SU-DHL-6 (cell line): ENCODE measurements around the gene TUBB.

ENCODE experiments used
- H2AFZ ChIP-seq: fragments of 200-600 bp; sonication (generic); 2 replicates; pipeline ENCODE4 v1.6.1; 2014; ENCODE audit warnings: low read depth, mild to moderate bottlenecking, moderate library complexity, mixed read lengths, antibody characterized with exemption, low read length; ENCODE audit not compliant: severe bottlenecking
- H3F3A ChIP-seq: fragments of 200-600 bp; shearing (Covaris generic); 2 replicates; pipeline ENCODE4 v1.6.0; 2016; ENCODE audit warnings: antibody characterized with exemption, mild to moderate bottlenecking; ENCODE audit not compliant: insufficient read depth
- H3K27ac ChIP-seq: fragments of 200-600 bp; sonication (generic); 2 replicates; pipeline ENCODE4 v1.5.1; 2016; ENCODE audit warnings: low read depth, mild to moderate bottlenecking, low read length, moderate library complexity, mixed read lengths
- H3K27me3 ChIP-seq: fragments of 200-600 bp; sonication (generic), shearing (Covaris generic); 2 replicates; pipeline ENCODE4 v1.6.0; 2014; ENCODE audit warnings: mild to moderate bottlenecking, low read length
- H3K36me3 ChIP-seq: fragments of 200-600 bp; sonication (generic); 2 replicates; pipeline ENCODE4 v1.6.1; 2014; ENCODE audit warnings: mild to moderate bottlenecking, low read length, mixed read lengths
- H3K4me2 ChIP-seq: fragments of 300-600, 200-600 bp; shearing (Covaris generic), sonication (generic); 2 replicates; pipeline ENCODE4 v1.6.0; 2014; ENCODE audit warnings: low read length, low read depth, mild to moderate bottlenecking; ENCODE audit not compliant: poor library complexity, severe bottlenecking
- H3K4me3 ChIP-seq: fragments of 200-600 bp; sonication (generic); 2 replicates; pipeline ENCODE4 v1.5.1; 2014; ENCODE audit warnings: antibody characterized with exemption, low read length, mild to moderate bottlenecking, mixed read lengths; ENCODE audit not compliant: insufficient read depth, poor library complexity, severe bottlenecking
- H3K79me2 ChIP-seq: fragments of 200-600 bp; sonication (generic); 2 replicates; pipeline ENCODE4 v1.6.1; 2014; ENCODE audit warnings: mild to moderate bottlenecking, low read length, moderate library complexity; ENCODE audit not compliant: insufficient read depth
- H3K9ac ChIP-seq: fragments of 200-600 bp; sonication (generic); 2 replicates; pipeline ENCODE4 v1.7.0; 2014; ENCODE audit warnings: mild to moderate bottlenecking, low read length
- H3K9me2 ChIP-seq: fragments of 200-600 bp; sonication (generic); replicated peaks from 2 replicates; pipeline ENCODE4 v1.6.1; 2014; ENCODE audit warnings: low read length; ENCODE audit not compliant: insufficient read depth
- H3K9me3 ChIP-seq: fragments of 200-600 bp; sonication (generic); 2 replicates; pipeline ENCODE4 v1.6.1; 2014; ENCODE audit warnings: low read length, mixed read lengths; ENCODE audit not compliant: insufficient read depth
- H4K20me1 ChIP-seq: fragments of 200-600 bp; sonication (generic); 2 replicates; pipeline ENCODE4 v1.6.1; 2014; ENCODE audit warnings: low read depth, mild to moderate bottlenecking, antibody characterized with exemption, low read length, moderate library complexity, mixed read lengths
- CTCF ChIP-seq: fragments of 200-600 bp; sonication (generic); IDR thresholded peaks from one replicate; pipeline ENCODE4 v1.5.1; 2017; ENCODE audit warnings: antibody characterized with exemption, mild to moderate bottlenecking, low read length, moderate library complexity; ENCODE audit not compliant: insufficient read depth, poor library complexity, severe bottlenecking
- EZH2phosphoT487 ChIP-seq: fragments of 200-600 bp; sonication (generic), shearing (Covaris generic); conservative IDR thresholded peaks from 2 replicates; pipeline ENCODE4 v1.6.1; 2018; ENCODE audit warnings: mild to moderate bottlenecking, antibody characterized with exemption, low read length, moderate library complexity, mixed read lengths

TUBB gene

GRCh38 chr6:30768634-30769087 is 48.5 kb downstream of the TUBB start:
- Histone ChIP-seq H3K9ac (no peak overlapping the region), H2AFZ (no peak overlapping the region), H3K79me2 (no peaks in the 10 kb centered on the region), H3K36me3 (no peaks in the 10 kb centered on the region), H3K4me2 (no peak overlapping the region), H3F3A (no peaks in the 10 kb centered on the region), H3K9me3 (no peaks in the 10 kb centered on the region), H3K9me2 (no peaks in the 10 kb centered on the region), H3K27ac (no peak overlapping the region), H4K20me1 (no peaks in the 10 kb centered on the region), H3K27me3 (no peaks in the 10 kb centered on the region), H3K4me3 (no peak overlapping the region)
- TF ChIP-seq CTCF (no peak), EZH2phosphoT487 (no peak)

GRCh38 chr6:30769088-30769852 is 49.1 kb downstream of the TUBB start:
- H3K4me3 ChIP-seq = no peak overlapping the region
- no peaks in the 10 kb centered on the region for H3K27me3 ChIP-seq
- H3K9me2 ChIP-seq = no peaks in the 10 kb centered on the region
- H3K36me3 ChIP-seq = no peaks in the 10 kb centered on the region
- TF ChIP-seq CTCF (no peak), EZH2phosphoT487 (no peak)
- H3F3A ChIP-seq = no peaks in the 10 kb centered on the region
- H3K27ac ChIP-seq = no peak overlapping the region
- H2AFZ ChIP-seq = no peak overlapping the region
- H3K9ac ChIP-seq = no peak overlapping the region
- no peak overlapping the region for H3K4me2 ChIP-seq
- H3K79me2 ChIP-seq = no peaks in the 10 kb centered on the region
- H3K9me3 ChIP-seq = no peaks in the 10 kb centered on the region
- no peaks in the 10 kb centered on the region for H4K20me1 ChIP-seq

GRCh38 chr6:30769853-30770524 is 49.8 kb downstream of the TUBB start:
- TF ChIP-seq EZH2phosphoT487 = no peak
- TF ChIP-seq CTCF = no peak
- H3K27me3 ChIP-seq = no peaks in the 10 kb centered on the region
- H3K4me3 ChIP-seq = no peak overlapping the region
- H3K9me2 ChIP-seq = no peaks in the 10 kb centered on the region
- H3K79me2 ChIP-seq = no peaks in the 10 kb centered on the region
- H3K36me3 ChIP-seq = no peaks in the 10 kb centered on the region
- H2AFZ ChIP-seq = no peak overlapping the region
- no peak overlapping the region for H3K9ac ChIP-seq
- no peaks in the 10 kb centered on the region for H3K9me3 ChIP-seq
- H3K4me2 ChIP-seq = no peak overlapping the region
- no peaks in the 10 kb centered on the region for H3F3A ChIP-seq
- H4K20me1 ChIP-seq = no peaks in the 10 kb centered on the region
- no peak overlapping the region for H3K27ac ChIP-seq
